KMS-11 (cell line): ENCODE measurements around the gene ATF4.

Source experiments
- H2AFZ ChIP-seq: fragments of 200-600 bp; sonication (generic); 2 replicates; pipeline ENCODE4 v1.6.1; 2016; ENCODE audit warnings: antibody characterized with exemption, mixed run types, low read depth
- H3K27ac ChIP-seq: fragments of 200-600 bp; sonication (generic); 2 replicates; pipeline ENCODE4 v1.6.1; 2016; ENCODE audit warnings: mild to moderate bottlenecking, mixed run types
- H3K27me3 ChIP-seq: fragments of 200-600 bp; sonication (generic); 2 replicates; pipeline ENCODE4 v1.6.1; 2017; ENCODE audit warnings: mild to moderate bottlenecking, low read depth, mixed run types, moderate library complexity; ENCODE audit not compliant: insufficient read depth
- H3K36me3 ChIP-seq: fragments of 200-600 bp; sonication (generic); 2 replicates; pipeline ENCODE4 v1.6.1; 2017; ENCODE audit warnings: mild to moderate bottlenecking, mixed run types; ENCODE audit not compliant: insufficient read depth
- H3K4me1 ChIP-seq: fragments of 200-600 bp; sonication (generic); 2 replicates; pipeline ENCODE4 v1.6.1; 2016; ENCODE audit warnings: mild to moderate bottlenecking, low read depth, mixed run types; ENCODE audit not compliant: poor library complexity, severe bottlenecking
- H3K4me2 ChIP-seq: fragments of 200-600 bp; sonication (generic); 2 replicates; pipeline ENCODE4 v1.7.0; 2016; ENCODE audit warnings: mild to moderate bottlenecking, mixed run types
- H3K4me3 ChIP-seq: fragments of 200-600 bp; sonication (generic); IDR thresholded peaks from 2 replicates; pipeline ENCODE4 v1.6.1; 2017; ENCODE audit warnings: low read depth, low read length, mixed read lengths; ENCODE audit not compliant: insufficient read depth
- H3K79me2 ChIP-seq: fragments of 200-600 bp; sonication (generic); 2 replicates; pipeline ENCODE4 v1.6.1; 2016; ENCODE audit warnings: low read depth, mixed run types; ENCODE audit not compliant: insufficient read depth
- H3K9ac ChIP-seq: fragments of 200-600 bp; sonication (generic); 2 replicates; pipeline ENCODE4 v1.6.1; 2016; ENCODE audit warnings: mild to moderate bottlenecking, mixed run types
- H4K20me1 ChIP-seq: fragments of 200-600 bp; sonication (generic); 2 replicates; pipeline ENCODE4 v1.6.1; 2016; ENCODE audit warnings: mild to moderate bottlenecking, mixed run types; ENCODE audit not compliant: insufficient read depth
- TF ChIP-seq, protein P1 (sequence below): fragments of 200-600 bp; sonication (generic); conservative IDR thresholded peaks from 2 replicates; pipeline ENCODE4 v1.6.1; 2017; ENCODE audit warnings: low read depth, mild to moderate bottlenecking, antibody characterized with exemption, low read length, moderate library complexity, mixed read lengths

The ATF4 gene

GRCh38 chr22:39480557-39480956, 39.8 kb upstream of the ATF4 start:
- H3K9ac ChIP-seq: no peak overlapping the region
- no peaks in the 10 kb centered on the region for H3K36me3 ChIP-seq
- H3K27me3 ChIP-seq: no peaks in the 10 kb centered on the region
- TF ChIP-seq, protein P1, sequence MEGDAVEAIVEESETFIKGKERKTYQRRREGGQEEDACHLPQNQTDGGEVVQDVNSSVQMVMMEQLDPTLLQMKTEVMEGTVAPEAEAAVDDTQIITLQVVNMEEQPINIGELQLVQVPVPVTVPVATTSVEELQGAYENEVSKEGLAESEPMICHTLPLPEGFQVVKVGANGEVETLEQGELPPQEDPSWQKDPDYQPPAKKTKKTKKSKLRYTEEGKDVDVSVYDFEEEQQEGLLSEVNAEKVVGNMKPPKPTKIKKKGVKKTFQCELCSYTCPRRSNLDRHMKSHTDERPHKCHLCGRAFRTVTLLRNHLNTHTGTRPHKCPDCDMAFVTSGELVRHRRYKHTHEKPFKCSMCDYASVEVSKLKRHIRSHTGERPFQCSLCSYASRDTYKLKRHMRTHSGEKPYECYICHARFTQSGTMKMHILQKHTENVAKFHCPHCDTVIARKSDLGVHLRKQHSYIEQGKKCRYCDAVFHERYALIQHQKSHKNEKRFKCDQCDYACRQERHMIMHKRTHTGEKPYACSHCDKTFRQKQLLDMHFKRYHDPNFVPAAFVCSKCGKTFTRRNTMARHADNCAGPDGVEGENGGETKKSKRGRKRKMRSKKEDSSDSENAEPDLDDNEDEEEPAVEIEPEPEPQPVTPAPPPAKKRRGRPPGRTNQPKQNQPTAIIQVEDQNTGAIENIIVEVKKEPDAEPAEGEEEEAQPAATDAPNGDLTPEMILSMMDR: no peak
- no peak overlapping the region for H3K4me2 ChIP-seq
- no peak overlapping the region for H3K27ac ChIP-seq
- peaks cover 33% of the 10 kb centered on the region for H3K79me2 ChIP-seq
- H2AFZ ChIP-seq: no peak overlapping the region
- H4K20me1 ChIP-seq: no peaks in the 10 kb centered on the region
- H3K4me1 ChIP-seq: peaks cover 17% of the 10 kb centered on the region
- no peak overlapping the region for H3K4me3 ChIP-seq

- no peak overlapping the region for H3K27ac ChIP-seq
- no peak overlapping the region for H2AFZ ChIP-seq
- no peaks in the 10 kb centered on the region for H4K20me1 ChIP-seq
- H3K4me3 ChIP-seq: no peak overlapping the region
- no peak overlapping the region for H3K9ac ChIP-seq
- H3K36me3 ChIP-seq: no peaks in the 10 kb centered on the region
- TF ChIP-seq, protein P1: no peak
- peaks cover 28% of the 10 kb centered on the region for H3K79me2 ChIP-seq
- H3K4me1 ChIP-seq: peaks cover 13% of the 10 kb centered on the region
- no peaks in the 10 kb centered on the region for H3K27me3 ChIP-seq
- no peak overlapping the region for H3K4me2 ChIP-seq
These were observed 39.3 kb upstream of the ATF4 start for GRCh38 chr22:39481054-39481453.

GRCh38 chr22:39481595-39481994, 38.8 kb upstream of the ATF4 start:
- Histone ChIP-seq H3K4me1 (peaks cover 13% of the 10 kb centered on the region), H3K9ac (no peak overlapping the region), H3K27me3 (no peaks in the 10 kb centered on the region), H3K27ac (no peak overlapping the region), H3K4me3 (no peak overlapping the region), H2AFZ (no peak overlapping the region), H3K79me2 (peaks cover 23% of the 10 kb centered on the region; the same call in 1 of the 2 replicates), H4K20me1 (no peaks in the 10 kb centered on the region), H3K4me2 (no peak overlapping the region), H3K36me3 (no peaks in the 10 kb centered on the region)
- TF ChIP-seq, protein P1: no peak

DNA sequence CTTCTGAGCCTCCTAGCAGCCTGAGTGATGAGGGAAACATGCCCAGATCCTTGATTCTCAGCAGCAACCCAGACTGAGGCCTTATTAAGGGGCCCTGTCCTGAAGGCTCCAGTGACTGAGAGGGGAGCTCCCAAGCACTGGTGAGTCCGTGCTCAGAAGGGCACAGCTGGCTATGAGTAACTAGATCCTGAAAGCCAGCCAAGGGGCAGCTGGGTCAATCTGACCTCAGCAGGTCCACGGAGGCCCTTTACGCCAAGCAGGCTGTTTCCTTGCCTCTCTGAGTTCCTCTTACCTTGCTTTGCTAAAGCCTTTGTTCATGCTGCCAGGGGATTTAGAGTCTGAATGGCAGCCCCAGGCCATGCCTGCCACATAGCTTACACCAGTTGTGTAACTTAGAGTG, 37.6 kb upstream of the ATF4 start:
- Histone ChIP-seq H2AFZ (no peak overlapping the region), H4K20me1 (no peaks in the 10 kb centered on the region), H3K4me2 (no peak overlapping the region), H3K4me1 (peaks cover 13% of the 10 kb centered on the region), H3K36me3 (no peaks in the 10 kb centered on the region), H3K4me3 (no peak overlapping the region), H3K27me3 (no peaks in the 10 kb centered on the region), H3K27ac (no peak overlapping the region), H3K9ac (no peak overlapping the region), H3K79me2 (peaks cover 14% of the 10 kb centered on the region; the same call in 1 of the 2 replicates)
- TF ChIP-seq, protein P1: no peak
